Measurements from ENCODE around the gene GRAMD2A.

Gene GRAMD2A

GRCh38 chr15:72135719-72136118 is 61.9 kb downstream of the GRAMD2A start:
- Histone ChIP-seq H3K4me1 (no peaks in the 10 kb centered on the region), H3K4me3 (no peak overlapping the region), H3K9me3 (no peaks in the 10 kb centered on the region), H3K27me3 (no peaks in the 10 kb centered on the region), H3K36me3 (peaks cover 0 to 12% (median 0%) of the 10 kb centered on the region in 3 donors), H3K27ac (no peak overlapping the region)
- intact Hi-C loops (cut with DNase I; ENCODE audit: low total_unique reads): no loop called here
- no peak for DNase-seq
- TF ChIP-seq CTCF (IDR thresholded peaks at IDR 0.05): no peak

GRCh38 chr15:72133211-72133610 is 64.4 kb downstream of the GRAMD2A start:
- Histone ChIP-seq H3K36me3 (no peaks in the 10 kb centered on the region), H3K9me3 (no peaks in the 10 kb centered on the region), H3K4me3 (no peak overlapping the region), H3K4me1 (no peaks in the 10 kb centered on the region), H3K27ac (no peak overlapping the region), H3K27me3 (no peaks in the 10 kb centered on the region)
- intact Hi-C loops (cut with DNase I; ENCODE audit: low total_unique reads): no loop called here
- DNase-seq: no peak
- no peak for TF ChIP-seq CTCF (IDR thresholded peaks at IDR 0.05)

GRCh38 chr15:72131922-72132321 is 65.7 kb downstream of the GRAMD2A start:
- no peak for DNase-seq
- H3K4me1 ChIP-seq: no peaks in the 10 kb centered on the region
- no peaks in the 10 kb centered on the region for H3K9me3 ChIP-seq
- no peak for TF ChIP-seq CTCF (IDR thresholded peaks at IDR 0.05)
- H3K27ac ChIP-seq: no peak overlapping the region
- H3K27me3 ChIP-seq: no peaks in the 10 kb centered on the region
- H3K4me3 ChIP-seq: no peak overlapping the region
- intact Hi-C loops (cut with DNase I; ENCODE audit: low total_unique reads): no loop called here
- no peaks in the 10 kb centered on the region for H3K36me3 ChIP-seq

GRCh38 chr15:72130272-72130671 is 67.3 kb downstream of the GRAMD2A start:
- no peaks in the 10 kb centered on the region for H3K27me3 ChIP-seq
- intact Hi-C loops (cut with DNase I; ENCODE audit: low total_unique reads): no loop called here
- no peak overlapping the region for H3K27ac ChIP-seq
- H3K4me1 ChIP-seq: no peaks in the 10 kb centered on the region
- no peak for TF ChIP-seq CTCF (IDR thresholded peaks at IDR 0.05)
- H3K4me3 ChIP-seq: no peak overlapping the region
- no peak for DNase-seq
- no peaks in the 10 kb centered on the region for H3K9me3 ChIP-seq
- H3K36me3 ChIP-seq: no peaks in the 10 kb centered on the region

- Histone ChIP-seq H3K27me3 (no peaks in the 10 kb centered on the region), H3K4me1 (no peaks in the 10 kb centered on the region), H3K4me3 (no peak overlapping the region), H3K27ac (no peak overlapping the region), H3K9me3 (no peaks in the 10 kb centered on the region), H3K36me3 (no peaks in the 10 kb centered on the region)
- TF ChIP-seq CTCF (IDR thresholded peaks at IDR 0.05): no peak
- no peak for DNase-seq
- intact Hi-C loops (cut with DNase I; ENCODE audit: low total_unique reads): no loop called here
Observed at GRCh38 chr15:72128359-72128758, 69.2 kb downstream of the GRAMD2A start.

- H3K9me3 ChIP-seq: no peaks in the 10 kb centered on the region
- H3K36me3 ChIP-seq: no peaks in the 10 kb centered on the region
- H3K4me1 ChIP-seq: no peaks in the 10 kb centered on the region
- intact Hi-C loops (cut with DNase I; ENCODE audit: low total_unique reads): no loop called here
- no peak overlapping the region for H3K27ac ChIP-seq
- no peak overlapping the region for H3K4me3 ChIP-seq
- DNase-seq: no peak
- no peaks in the 10 kb centered on the region for H3K27me3 ChIP-seq
- no peak for TF ChIP-seq CTCF (IDR thresholded peaks at IDR 0.05)
Observed at GRCh38 chr15:72127724-72128322, 69.8 kb downstream of the GRAMD2A start.

Measured in tibial artery (tissue), 4 donors.